Measurements from ENCODE around the gene CHN1.

Gene CHN1

GRCh38 chr2:174791746-174792280 lies 213.4 kb downstream of the CHN1 start:
- no peak for TF ChIP-seq EZH2phosphoT487 (IDR thresholded peaks at IDR 0.05; ENCODE audit: borderline replicate concordance, low read length)
- TF ChIP-seq, protein P1, sequence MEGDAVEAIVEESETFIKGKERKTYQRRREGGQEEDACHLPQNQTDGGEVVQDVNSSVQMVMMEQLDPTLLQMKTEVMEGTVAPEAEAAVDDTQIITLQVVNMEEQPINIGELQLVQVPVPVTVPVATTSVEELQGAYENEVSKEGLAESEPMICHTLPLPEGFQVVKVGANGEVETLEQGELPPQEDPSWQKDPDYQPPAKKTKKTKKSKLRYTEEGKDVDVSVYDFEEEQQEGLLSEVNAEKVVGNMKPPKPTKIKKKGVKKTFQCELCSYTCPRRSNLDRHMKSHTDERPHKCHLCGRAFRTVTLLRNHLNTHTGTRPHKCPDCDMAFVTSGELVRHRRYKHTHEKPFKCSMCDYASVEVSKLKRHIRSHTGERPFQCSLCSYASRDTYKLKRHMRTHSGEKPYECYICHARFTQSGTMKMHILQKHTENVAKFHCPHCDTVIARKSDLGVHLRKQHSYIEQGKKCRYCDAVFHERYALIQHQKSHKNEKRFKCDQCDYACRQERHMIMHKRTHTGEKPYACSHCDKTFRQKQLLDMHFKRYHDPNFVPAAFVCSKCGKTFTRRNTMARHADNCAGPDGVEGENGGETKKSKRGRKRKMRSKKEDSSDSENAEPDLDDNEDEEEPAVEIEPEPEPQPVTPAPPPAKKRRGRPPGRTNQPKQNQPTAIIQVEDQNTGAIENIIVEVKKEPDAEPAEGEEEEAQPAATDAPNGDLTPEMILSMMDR (IDR thresholded peaks at IDR 0.05; ENCODE audit: low read depth, low read length, poor library complexity, severe bottlenecking) = no peak
- no peaks in the 10 kb centered on the region for H3K4me1 ChIP-seq (ENCODE audit: control insufficient read depth, low read length)
- no peak overlapping the region for H3K4me2 ChIP-seq (ENCODE audit: low read length)
- no peak overlapping the region for H3K4me3 ChIP-seq (ENCODE audit: low read length)
- no peaks in the 10 kb centered on the region for H3K9me2 ChIP-seq (replicated peaks; ENCODE audit: control insufficient read depth, low read length)
- no peaks in the 10 kb centered on the region for H3K36me3 ChIP-seq (ENCODE audit: control insufficient read depth, low read length)
- H3K9me3 ChIP-seq (ENCODE audit: control insufficient read depth, insufficient read depth, low read length) = no peaks in the 10 kb centered on the region
- H3K27ac ChIP-seq (ENCODE audit: low read depth, low read length) = no peak overlapping the region
- no peaks in the 10 kb centered on the region for H3K27me3 ChIP-seq (ENCODE audit: control insufficient read depth, low read length)
- no peaks in the 10 kb centered on the region for H3F3A ChIP-seq (ENCODE audit: control insufficient read depth, insufficient read depth)
- H4K20me1 ChIP-seq (ENCODE audit: control insufficient read depth, insufficient read depth, low read depth, low read length) = no peaks in the 10 kb centered on the region
- H3K79me2 ChIP-seq (ENCODE audit: control insufficient read depth, low read length) = no peaks in the 10 kb centered on the region

GRCh38 chr2:174791020-174791419 lies 214.2 kb downstream of the CHN1 start:
- H3K4me2 ChIP-seq (ENCODE audit: low read length) = no peak overlapping the region
- no peaks in the 10 kb centered on the region for H3K4me1 ChIP-seq (ENCODE audit: control insufficient read depth, low read length)
- no peaks in the 10 kb centered on the region for H3K79me2 ChIP-seq (ENCODE audit: control insufficient read depth, low read length)
- no peaks in the 10 kb centered on the region for H3K9me2 ChIP-seq (replicated peaks; ENCODE audit: control insufficient read depth, low read length)
- no peak overlapping the region for H3K27ac ChIP-seq (ENCODE audit: low read depth, low read length)
- no peaks in the 10 kb centered on the region for H3F3A ChIP-seq (ENCODE audit: control insufficient read depth, insufficient read depth)
- H3K27me3 ChIP-seq (ENCODE audit: control insufficient read depth, low read length) = no peaks in the 10 kb centered on the region
- H4K20me1 ChIP-seq (ENCODE audit: control insufficient read depth, insufficient read depth, low read depth, low read length) = no peaks in the 10 kb centered on the region
- no peaks in the 10 kb centered on the region for H3K36me3 ChIP-seq (ENCODE audit: control insufficient read depth, low read length)
- H3K9me3 ChIP-seq (ENCODE audit: control insufficient read depth, insufficient read depth, low read length) = no peaks in the 10 kb centered on the region
- no peak overlapping the region for H3K4me3 ChIP-seq (ENCODE audit: low read length)
- TF ChIP-seq EZH2phosphoT487 (IDR thresholded peaks at IDR 0.05; ENCODE audit: borderline replicate concordance, low read length) = no peak
- TF ChIP-seq, protein P1 (IDR thresholded peaks at IDR 0.05; ENCODE audit: low read depth, low read length, poor library complexity, severe bottlenecking) = no peak

DNA sequence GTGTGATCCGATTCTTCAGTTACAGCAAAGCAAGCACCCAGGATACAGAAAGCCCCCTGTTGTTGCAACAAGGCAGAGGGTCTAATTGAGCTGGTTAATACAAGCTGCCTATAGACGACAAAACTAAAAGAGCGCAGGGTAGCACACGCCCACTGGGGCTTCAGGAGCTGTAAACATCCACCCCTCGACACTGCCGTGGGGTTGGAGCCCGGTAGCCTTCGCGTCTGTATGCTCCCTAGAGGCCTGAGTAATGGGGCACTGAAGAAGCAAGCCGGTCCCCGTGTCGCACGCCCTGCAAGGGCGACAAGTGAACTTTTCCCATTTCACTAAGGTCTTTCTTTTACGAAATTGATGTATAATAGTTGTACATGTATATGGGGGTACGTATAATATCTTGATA lies 216.2 kb downstream of the CHN1 start:
- Histone ChIP-seq H3K9me3 (ENCODE audit: control insufficient read depth, insufficient read depth, low read length) (no peaks in the 10 kb centered on the region), H4K20me1 (ENCODE audit: control insufficient read depth, insufficient read depth, low read depth, low read length) (no peaks in the 10 kb centered on the region), H3K9me2 (replicated peaks; ENCODE audit: control insufficient read depth, low read length) (no peaks in the 10 kb centered on the region), H3K79me2 (ENCODE audit: control insufficient read depth, low read length) (no peaks in the 10 kb centered on the region), H3F3A (ENCODE audit: control insufficient read depth, insufficient read depth) (no peaks in the 10 kb centered on the region), H3K4me3 (ENCODE audit: low read length) (no peak overlapping the region), H3K27me3 (ENCODE audit: control insufficient read depth, low read length) (0 out of 2 replicates have a peak, but pooled peaks cover 2% of the 10 kb centered on the region), H3K36me3 (ENCODE audit: control insufficient read depth, low read length) (no peaks in the 10 kb centered on the region), H3K4me2 (ENCODE audit: low read length) (no peak overlapping the region), H3K4me1 (ENCODE audit: control insufficient read depth, low read length) (no peaks in the 10 kb centered on the region), H3K27ac (ENCODE audit: low read depth, low read length) (no peak overlapping the region)
- no peak for TF ChIP-seq EZH2phosphoT487 (IDR thresholded peaks at IDR 0.05; ENCODE audit: borderline replicate concordance, low read length)
- TF ChIP-seq, protein P1 (IDR thresholded peaks at IDR 0.05; ENCODE audit: low read depth, low read length, poor library complexity, severe bottlenecking) = no peak
